OCI-LY7 (cell line): ENCODE results near the gene ULBP1. TPM values are rescaled to one million over a fixed set of nuclear protein-coding genes. Genes with fewer than 3 reads are reported as not detected.
"Not testable (repeated sequence)": the region's sequence is repeated elsewhere in the genome, so short reads cannot be mapped to it uniquely, and the experiment has no call there.

Experiments
- BruUV-seq: library from RNA; stranded (reverse); fragments of 400-500 nt; replicated peaks from 2 replicates; lab custom pipeline; 2021; lab: Mats Ljungman, UMichigan
- CTCF ChIA-PET: fragments of 300-600 bp; sonication (Branson Sonifier 250); formaldehyde crosslinking; loops from one replicate; lab custom pipeline; 2022; ENCODE audit warnings: antibody characterized with exemption; ENCODE audit not compliant: unreplicated experiment; lab: Charles Lee
- POLR2A ChIA-PET: fragments of 300-600 bp; sonication (Branson Sonifier 250); formaldehyde crosslinking; loops from one replicate; lab custom pipeline; 2022; ENCODE audit warnings: antibody characterized with exemption; lab: Charles Lee
- DNase-seq: peaks from one replicate; pipeline ENCODE4 v3.0.0-alpha.2; 2015; ENCODE audit warnings: low spot score
- H2AFZ ChIP-seq: fragments of 200-600 bp; sonication (generic), shearing (Covaris generic); 2 replicates; pipeline ENCODE4 v1.6.1; 2014; ENCODE audit warnings: mild to moderate bottlenecking, antibody characterized with exemption, low read length, moderate library complexity
- H3K27ac ChIP-seq: fragments of 200-600 bp; sonication (generic); 2 replicates; pipeline ENCODE4 v1.5.1; 2014; ENCODE audit warnings: mixed run types, low read depth, mild to moderate bottlenecking, moderate library complexity, low read length, inconsistent platforms; ENCODE audit not compliant: poor library complexity, severe bottlenecking
- H3K36me3 ChIP-seq: fragments of 200-600 bp; sonication (generic); 2 replicates; pipeline ENCODE4 v1.6.1; 2014; ENCODE audit warnings: mild to moderate bottlenecking, antibody characterized with exemption, low read length, moderate library complexity, mixed read lengths; ENCODE audit not compliant: insufficient read depth
- H3K4me1 ChIP-seq: fragments of 200-600 bp; sonication (generic); 2 replicates; pipeline ENCODE4 v1.5.1; 2014; ENCODE audit warnings: mild to moderate bottlenecking, low read length; ENCODE audit not compliant: insufficient read depth, poor library complexity, severe bottlenecking
- H3K4me2 ChIP-seq: fragments of 200-600 bp; sonication (generic); 2 replicates; pipeline ENCODE4 v1.6.1; 2014; ENCODE audit warnings: mild to moderate bottlenecking, low read length
- H3K4me3 ChIP-seq: fragments of 200-600 bp; sonication (generic); 2 replicates; pipeline ENCODE4 v1.5.1; 2014; ENCODE audit warnings: mild to moderate bottlenecking, low read depth, low read length; ENCODE audit not compliant: poor library complexity, severe bottlenecking
- H3K79me2 ChIP-seq: fragments of 200-600 bp; sonication (generic); 2 replicates; pipeline ENCODE4 v1.6.1; 2016; ENCODE audit warnings: low read depth, mild to moderate bottlenecking, low read length, moderate library complexity, mixed read lengths; ENCODE audit not compliant: insufficient read depth
- H3K9me2 ChIP-seq: fragments of 200-600 bp; sonication (generic); 2 replicates; pipeline ENCODE4 v1.6.1; 2016; ENCODE audit warnings: mild to moderate bottlenecking, low read length, mixed read lengths; ENCODE audit not compliant: insufficient read depth
- H3K9me3 ChIP-seq: fragments of 200-600 bp; sonication (generic); 2 replicates; pipeline ENCODE4 v1.6.1; 2014; ENCODE audit warnings: mild to moderate bottlenecking, mixed run types, low read length, mixed read lengths
- H4K20me1 ChIP-seq: fragments of 200-600 bp; sonication (generic); 2 replicates; pipeline ENCODE4 v1.6.1; 2014; ENCODE audit warnings: mild to moderate bottlenecking, antibody characterized with exemption, low read length, moderate library complexity, mixed read lengths; ENCODE audit not compliant: insufficient read depth
- CTCF ChIP-seq: fragments of 200-600 bp; sonication (generic); conservative IDR thresholded peaks from 2 replicates; pipeline ENCODE4 v1.5.1; 2014; ENCODE audit warnings: mild to moderate bottlenecking, antibody characterized with exemption, low read length, moderate library complexity, mixed read lengths
- EZH2phosphoT487 ChIP-seq: fragments of 200-600 bp; sonication (generic); IDR thresholded peaks from 2 replicates; pipeline ENCODE4 v1.6.1; 2018; ENCODE audit warnings: low read depth, borderline replicate concordance, mild to moderate bottlenecking, mixed run types, antibody characterized with exemption, low read length, moderate library complexity, mixed read lengths
- intact Hi-C: fragments of 100-400 bp; cut with micrococcal nuclease; formaldehyde crosslinking; loops from one replicate; pipeline ENCODE4 v1.10.0; 2022; ENCODE audit not compliant: unreplicated experiment
- total RNA-seq, 2 experiments: library from RNA; depleted of rRNA in 1 of 2; stranded (reverse); fragments of >200 nt in 1 of 2; shearing (Covaris generic) in 1 of 2; gene quantifications; 2 replicates each; pipeline ENCODE4 v1.2.3, GENCODE V29; 2014 to 2022

The ULBP1 gene
- total RNA-seq, 2 experiments from 2014 or later, result 0.79 to 2.3 TPM

DNA sequence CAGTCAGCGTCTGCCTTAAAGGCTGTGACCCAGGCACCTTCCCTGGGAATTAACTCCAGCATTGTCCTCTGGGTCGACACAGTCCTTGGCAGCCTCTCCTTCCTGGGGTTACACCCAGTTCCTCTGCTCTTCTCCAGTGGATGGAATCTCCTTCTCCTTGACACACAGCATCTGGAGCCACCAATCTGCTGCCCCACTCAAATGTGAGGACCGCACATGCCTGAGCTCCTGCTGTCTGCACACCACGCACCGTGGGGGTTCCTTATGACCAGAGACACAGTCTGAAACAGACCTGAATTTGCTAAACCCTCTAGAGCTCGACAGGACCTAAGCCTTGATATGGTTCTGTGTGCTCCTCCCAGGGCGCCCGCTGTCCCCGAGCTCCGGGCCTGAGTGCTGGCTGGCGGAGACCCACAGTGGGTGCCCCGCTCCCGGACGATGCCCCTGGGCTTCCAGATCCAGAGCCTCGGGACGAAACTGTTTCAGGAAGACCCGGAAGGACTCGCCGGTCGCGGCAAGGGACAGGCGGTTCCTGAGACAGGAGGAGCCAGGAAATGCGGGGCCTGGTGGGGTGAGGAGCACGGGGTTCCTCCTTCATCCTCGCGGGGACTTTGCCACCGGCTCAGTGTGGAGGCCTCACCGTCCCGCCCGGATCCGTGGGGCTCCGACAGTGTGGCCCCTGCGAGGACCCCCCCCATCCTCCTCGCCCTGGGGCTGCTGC, 38.3 kb upstream of the ULBP1 start:
- Histone ChIP-seq H3K79me2 (no peaks in the 10 kb centered on the region), H3K4me3 (peak overlapping the region; percentile 22), H3K9me3 (no peaks in the 10 kb centered on the region), H3K36me3 (no peaks in the 10 kb centered on the region), H4K20me1 (no peaks in the 10 kb centered on the region), H3K4me2 (peak overlapping the region; percentile 42), H2AFZ (peak overlapping the region; percentile 40; the same call in 1 of the 2 replicates), H3K9me2 (no peaks in the 10 kb centered on the region), H3K27ac (no peak overlapping the region), H3K4me1 (peaks cover 11% of the 10 kb centered on the region)
- TF ChIP-seq EZH2phosphoT487 (no peak), CTCF (no peak)
- DNase-seq, result no peak
- intact Hi-C loops, result loop anchor here (10.0 kb wide), 1 partner anchor 361 kb away; the partner anchor contains the start of gene GINM1
- BruUV-seq, result no TSS peak
- ChIA-PET CTCF (interaction anchor here (1.1 to 2.0 kb wide), 2 partner anchors 85 to 90 kb away, joined by 4 read pairs; no protein-coding TSS in a partner anchor), POLR2A (no interaction called here)

- DNase-seq, result peak; percentile 75
- no TSS peak for BruUV-seq
- Histone ChIP-seq H3K79me2 (no peaks in the 10 kb centered on the region), H3K36me3 (no peaks in the 10 kb centered on the region), H3K9me2 (no peaks in the 10 kb centered on the region), H3K4me2 (peak overlapping the region; percentile 42), H3K4me1 (peaks cover 11% of the 10 kb centered on the region), H3K27ac (no peak overlapping the region), H2AFZ (peak overlapping the region; percentile 40; the same call in 1 of the 2 replicates), H3K4me3 (peak overlapping the region; percentile 22), H3K9me3 (no peaks in the 10 kb centered on the region), H4K20me1 (no peaks in the 10 kb centered on the region)
- ChIA-PET CTCF (no interaction called here), POLR2A (interaction anchor here (0.6 kb wide), 1 partner anchor 28 kb away, joined by 3 read pairs; no protein-coding TSS in a partner anchor)
- intact Hi-C loops, result loop anchor here (1.0 to 10.0 kb wide), 4 partner anchors 86 to 361 kb away; partner anchors contain the start of gene GINM1
- TF ChIP-seq CTCF (peak; percentile 83), EZH2phosphoT487 (no peak)
Measured at GRCh38 chr6:149925974-149926777, 37.6 kb upstream of the ULBP1 start.

DNA sequence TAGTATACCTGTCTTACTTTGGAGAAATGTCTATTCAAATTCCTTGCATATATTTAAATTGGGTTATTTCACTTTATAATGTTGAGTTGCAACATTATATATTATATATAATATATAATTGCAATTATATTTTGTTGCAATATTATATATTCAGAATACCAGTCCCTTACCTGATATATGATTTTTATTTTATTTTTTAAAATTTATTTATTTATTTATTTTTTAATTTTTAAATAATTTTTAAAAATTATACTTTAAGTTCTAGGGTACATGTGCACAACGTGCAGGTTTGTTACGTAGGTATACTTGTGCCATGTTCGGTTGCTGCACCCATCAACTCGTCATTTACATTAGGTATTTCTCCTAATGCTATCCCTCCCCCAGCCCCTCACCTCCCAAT, 36.7 kb upstream of the ULBP1 start:
- H3K27ac ChIP-seq, H3K36me3 ChIP-seq, H3K4me3 ChIP-seq, H2AFZ ChIP-seq, BruUV-seq, H3K9me2 ChIP-seq, H3K79me2 ChIP-seq, H3K4me2 ChIP-seq, H3K9me3 ChIP-seq, DNase-seq, H4K20me1 ChIP-seq, CTCF ChIA-PET: not testable (repeated sequence)
- intact Hi-C loops, result loop anchor here (2.0 to 10.0 kb wide), 2 partner anchors 202 to 362 kb away; partner anchors contain the start of gene GINM1
- peaks cover 11% of the 10 kb centered on the region for H3K4me1 ChIP-seq
- POLR2A ChIA-PET, result interaction anchor here (0.6 kb wide), 1 partner anchor 133 kb away, joined by 3 read pairs; no protein-coding TSS in a partner anchor
